ENCODE results near the gene ANXA2.
"Not testable (repeated sequence)": the region's sequence is repeated elsewhere in the genome, so short reads cannot be mapped to it uniquely, and the experiment has no call there.

The ANXA2 gene

GRCh38 chr15:60397772-60398445, at the start of gene ANXA2:
ANXA2 (minus strand) TSS chr15:60397986; CDS start chr15:60386075, 11,911 bp downstream.
- DNase-seq, result peak; percentile 90

GRCh38 chr15:60444289-60444912, 46.6 kb upstream of the ANXA2 start:
- peak; percentile 52 for DNase-seq

GRCh38 chr15:60442763-60443162, 45.0 kb upstream of the ANXA2 start:
- peak; percentile 49 for DNase-seq

- no peak for DNase-seq
These were observed 44.4 kb upstream of the ANXA2 start for GRCh38 chr15:60442031-60442650.

GRCh38 chr15:60441331-60441730, 43.5 kb upstream of the ANXA2 start:
- no peak for DNase-seq

GRCh38 chr15:60438646-60439045, 40.9 kb upstream of the ANXA2 start:
- no peak for DNase-seq

GRCh38 chr15:60428935-60429334, 31.1 kb upstream of the ANXA2 start:
- DNase-seq, result no peak

- DNase-seq, result no peak
These were observed 29.2 kb upstream of the ANXA2 start for GRCh38 chr15:60426870-60427508.

- DNase-seq, result no peak
These were observed 27.7 kb upstream of the ANXA2 start for GRCh38 chr15:60425461-60425860.

GRCh38 chr15:60424006-60424405, 26.2 kb upstream of the ANXA2 start:
- no peak for DNase-seq

- no peak for DNase-seq
These were observed 25.8 kb upstream of the ANXA2 start for GRCh38 chr15:60423537-60423936.

- no peak for DNase-seq
These were observed 23.8 kb upstream of the ANXA2 start for GRCh38 chr15:60421544-60421943.

GRCh38 chr15:60420203-60420716, 22.5 kb upstream of the ANXA2 start:
- no peak for DNase-seq

- DNase-seq, result no peak
These were observed 22.0 kb upstream of the ANXA2 start for GRCh38 chr15:60419753-60420152.

GRCh38 chr15:60418096-60418495, 20.3 kb upstream of the ANXA2 start:
- no peak for DNase-seq

GRCh38 chr15:60417112-60417511, 19.3 kb upstream of the ANXA2 start:
- DNase-seq, result no peak

GRCh38 chr15:60416484-60416883, 18.7 kb upstream of the ANXA2 start:
- no peak for DNase-seq

- DNase-seq, result no peak
These were observed 16.4 kb upstream of the ANXA2 start for GRCh38 chr15:60414016-60414682.

GRCh38 chr15:60413231-60413824, 15.5 kb upstream of the ANXA2 start:
- DNase-seq, result no peak

GRCh38 chr15:60412807-60413206, 15.0 kb upstream of the ANXA2 start:
- not testable (repeated sequence) for DNase-seq

- peak; percentile 45 for DNase-seq
These were observed 14.1 kb upstream of the ANXA2 start for GRCh38 chr15:60411774-60412425.

GRCh38 chr15:60410350-60410749, 12.6 kb upstream of the ANXA2 start:
- DNase-seq, result not testable (repeated sequence)

Data from NCI-H69 (cell line).